Astrocyte (in vitro differentiated cells and primary cell): ENCODE results near the gene AUTS2. TPM values are rescaled to one million over a fixed set of nuclear protein-coding genes. Genes with fewer than 3 reads are reported as not detected.

Experiments
- DNase-seq: peaks from one replicate; pipeline ENCODE4 v3.0.0-alpha.2; 2010; ENCODE audit warnings: low read depth
- FAIRE-seq: peaks from 2 replicates; lab custom pipeline; 2011; peaks lifted over from hg19 to GRCh38; lab: Jason Lieb, UNC
- H2AFZ ChIP-seq: 2 replicates; pipeline ENCODE4 v1.6.0; 2012; ENCODE audit warnings: low read depth, low read length, inconsistent platforms
- H3K27ac ChIP-seq: 2 replicates; pipeline ENCODE4 v1.5.1; 2011; ENCODE audit warnings: low read depth, low read length, inconsistent platforms
- H3K27me3 ChIP-seq: 2 replicates; pipeline ENCODE4 v1.6.0; 2011; ENCODE audit warnings: low read length, inconsistent platforms; ENCODE audit not compliant: insufficient read depth
- H3K36me3 ChIP-seq: 2 replicates; pipeline ENCODE4 v1.5.1; 2011; ENCODE audit warnings: low read length, inconsistent platforms; ENCODE audit not compliant: insufficient read depth
- H3K4me1 ChIP-seq: 2 replicates; pipeline ENCODE4 v1.5.1; 2011; ENCODE audit warnings: low read length, inconsistent platforms; ENCODE audit not compliant: insufficient read depth
- H3K4me2 ChIP-seq: 2 replicates; pipeline ENCODE4 v1.6.0; 2012; ENCODE audit warnings: low read length, inconsistent platforms
- H3K4me3 ChIP-seq: 2 replicates; pipeline ENCODE4 v1.5.1; 2011; ENCODE audit warnings: low read depth, mild to moderate bottlenecking, low read length, inconsistent platforms; ENCODE audit not compliant: insufficient read depth
- H3K79me2 ChIP-seq: 2 replicates; pipeline ENCODE4 v1.6.0; 2012; ENCODE audit warnings: mild to moderate bottlenecking, low read length, inconsistent platforms; ENCODE audit not compliant: insufficient read depth
- H3K9ac ChIP-seq: 2 replicates; pipeline ENCODE4 v1.6.0; 2012; ENCODE audit warnings: mild to moderate bottlenecking, low read length, inconsistent platforms
- H3K9me3 ChIP-seq: 2 replicates; pipeline ENCODE4 v1.5.1; 2012; ENCODE audit warnings: low read depth, mild to moderate bottlenecking, low read length, inconsistent platforms; ENCODE audit not compliant: insufficient read depth
- H4K20me1 ChIP-seq: 2 replicates; pipeline ENCODE4 v1.6.0; 2012; ENCODE audit warnings: low read length, inconsistent platforms; ENCODE audit not compliant: insufficient read depth
- H3K27ac Mint-ChIP-seq: one replicate; pipeline ENCODE4 v1.8.0; 2021; ENCODE audit warnings: mild to moderate bottlenecking, mixed read lengths; ENCODE audit not compliant: unreplicated experiment
- H3K27me3 Mint-ChIP-seq: one replicate; pipeline ENCODE4 v1.8.0; 2021; ENCODE audit warnings: low read depth, mixed read lengths; ENCODE audit not compliant: unreplicated experiment
- H3K36me3 Mint-ChIP-seq: one replicate; pipeline ENCODE4 v1.8.0; 2021; ENCODE audit warnings: low read depth, mixed read lengths; ENCODE audit not compliant: unreplicated experiment
- H3K4me1 Mint-ChIP-seq: one replicate; pipeline ENCODE4 v1.8.0; 2021; ENCODE audit warnings: low read depth, mixed read lengths; ENCODE audit not compliant: unreplicated experiment
- H3K4me3 Mint-ChIP-seq: one replicate; pipeline ENCODE4 v1.8.0; 2021; ENCODE audit warnings: mild to moderate bottlenecking, moderate library complexity, mixed read lengths; ENCODE audit not compliant: unreplicated experiment
- H3K9me3 Mint-ChIP-seq: one replicate; pipeline ENCODE4 v1.8.0; 2021; ENCODE audit warnings: mild to moderate bottlenecking, mixed read lengths; ENCODE audit not compliant: unreplicated experiment
- EZH2 ChIP-seq: IDR thresholded peaks from 2 replicates; pipeline ENCODE4 v1.6.1; 2012; ENCODE audit warnings: mild to moderate bottlenecking, low read length, inconsistent platforms; ENCODE audit not compliant: insufficient read depth
- total RNA-seq: library from RNA; stranded (reverse); gene quantifications from 2 replicates; pipeline ENCODE4 v1.2.1, GENCODE V29; 2021
- TF ChIP-seq, protein P1 (sequence below): IDR thresholded peaks from 2 replicates; pipeline ENCODE4 v1.5.1; 2011; ENCODE audit warnings: low read depth, mild to moderate bottlenecking, inconsistent platforms, low read length, moderate library complexity; ENCODE audit not compliant: insufficient read depth

The AUTS2 gene
- total RNA-seq, 1 donor from 2014 or later: 73.2 TPM

DNA sequence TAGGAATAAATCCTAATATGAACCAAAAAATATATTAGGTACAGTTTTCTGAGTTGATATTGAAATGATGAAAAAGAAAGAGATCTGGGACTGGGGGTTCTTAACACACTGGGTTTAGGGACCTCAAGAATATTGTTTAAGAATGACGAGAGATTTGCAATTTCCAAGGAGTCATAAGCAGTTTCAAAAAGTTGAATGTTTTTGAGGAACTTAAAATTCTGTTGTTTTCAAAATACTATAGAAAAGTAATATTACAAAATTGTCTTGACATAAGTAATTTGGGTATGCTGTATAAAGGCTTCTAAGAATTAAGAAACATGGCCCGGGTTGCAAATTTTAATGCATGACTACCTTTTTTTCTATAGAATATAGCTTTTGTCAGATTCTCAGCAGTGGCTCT is 88.1 kb downstream of the AUTS2 start:
- Histone ChIP-seq H4K20me1 (peaks cover 19% of the 10 kb centered on the region), H3K9me3 (no peaks in the 10 kb centered on the region), H3K9ac (no peak overlapping the region), H3K36me3 (no peaks in the 10 kb centered on the region), H3K4me2 (no peak overlapping the region), H3K4me1 (no peaks in the 10 kb centered on the region), H3K27me3 (no peaks in the 10 kb centered on the region), H3K79me2 (peaks cover 6% of the 10 kb centered on the region), H3K27ac (no peak overlapping the region), H3K4me3 (no peak overlapping the region), H2AFZ (no peak overlapping the region)
- Mint-ChIP-seq H3K27ac (no peak overlapping the region), H3K27me3 (no peaks in the 10 kb centered on the region), H3K36me3 (no peaks in the 10 kb centered on the region), H3K4me3 (no peak overlapping the region), H3K9me3 (no peaks in the 10 kb centered on the region), H3K4me1 (peaks cover 22% of the 10 kb centered on the region)
- no peak for TF ChIP-seq EZH2
- TF ChIP-seq, protein P1, sequence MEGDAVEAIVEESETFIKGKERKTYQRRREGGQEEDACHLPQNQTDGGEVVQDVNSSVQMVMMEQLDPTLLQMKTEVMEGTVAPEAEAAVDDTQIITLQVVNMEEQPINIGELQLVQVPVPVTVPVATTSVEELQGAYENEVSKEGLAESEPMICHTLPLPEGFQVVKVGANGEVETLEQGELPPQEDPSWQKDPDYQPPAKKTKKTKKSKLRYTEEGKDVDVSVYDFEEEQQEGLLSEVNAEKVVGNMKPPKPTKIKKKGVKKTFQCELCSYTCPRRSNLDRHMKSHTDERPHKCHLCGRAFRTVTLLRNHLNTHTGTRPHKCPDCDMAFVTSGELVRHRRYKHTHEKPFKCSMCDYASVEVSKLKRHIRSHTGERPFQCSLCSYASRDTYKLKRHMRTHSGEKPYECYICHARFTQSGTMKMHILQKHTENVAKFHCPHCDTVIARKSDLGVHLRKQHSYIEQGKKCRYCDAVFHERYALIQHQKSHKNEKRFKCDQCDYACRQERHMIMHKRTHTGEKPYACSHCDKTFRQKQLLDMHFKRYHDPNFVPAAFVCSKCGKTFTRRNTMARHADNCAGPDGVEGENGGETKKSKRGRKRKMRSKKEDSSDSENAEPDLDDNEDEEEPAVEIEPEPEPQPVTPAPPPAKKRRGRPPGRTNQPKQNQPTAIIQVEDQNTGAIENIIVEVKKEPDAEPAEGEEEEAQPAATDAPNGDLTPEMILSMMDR: no peak
- FAIRE-seq (no peak), DNase-seq (no peak)

DNA sequence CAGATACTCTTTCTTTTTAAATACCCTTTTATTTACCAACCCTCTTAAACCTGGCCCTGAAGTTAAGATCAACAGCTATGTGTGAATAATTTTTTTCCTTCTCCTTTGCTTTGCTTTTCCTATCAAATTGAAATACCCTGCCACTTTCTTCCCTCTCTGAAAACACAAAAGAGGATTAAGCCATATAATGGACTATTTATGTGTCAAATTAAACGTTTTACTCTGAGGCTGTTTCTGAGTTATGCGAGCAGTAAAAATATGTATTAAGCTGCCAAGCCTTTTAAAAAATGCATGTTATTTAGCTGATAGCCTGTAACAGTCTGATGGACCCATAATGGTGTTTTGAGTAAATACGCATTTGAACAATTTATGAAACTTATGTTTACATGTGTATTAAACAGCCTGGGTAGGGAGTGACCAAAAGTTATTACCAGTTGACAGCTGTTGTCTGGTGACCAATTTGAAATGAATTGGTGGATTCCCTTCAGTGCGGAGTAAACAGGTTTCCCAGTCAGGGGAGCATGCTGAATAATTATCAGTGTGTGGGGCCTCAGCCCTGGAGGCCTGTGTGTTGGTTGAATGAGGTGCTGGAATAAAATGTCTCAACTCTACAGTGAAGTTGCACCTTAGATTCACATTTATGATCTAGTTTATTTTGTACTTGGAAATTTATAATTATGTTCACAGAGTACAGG is 89.6 kb downstream of the AUTS2 start:
- H3K79me2 ChIP-seq: peaks cover 4% of the 10 kb centered on the region
- no peak overlapping the region for H2AFZ ChIP-seq
- Mint-ChIP-seq H3K4me3 (no peak overlapping the region), H3K36me3 (no peaks in the 10 kb centered on the region), H3K27ac (no peak overlapping the region), H3K9me3 (no peaks in the 10 kb centered on the region), H3K4me1 (peaks cover 21% of the 10 kb centered on the region), H3K27me3 (no peaks in the 10 kb centered on the region)
- no peak overlapping the region for H3K9ac ChIP-seq
- H3K27ac ChIP-seq: no peak overlapping the region
- no peaks in the 10 kb centered on the region for H3K4me1 ChIP-seq
- no peaks in the 10 kb centered on the region for H3K27me3 ChIP-seq
- H4K20me1 ChIP-seq: peaks cover 20% of the 10 kb centered on the region
- no peak overlapping the region for H3K4me2 ChIP-seq
- H3K36me3 ChIP-seq: no peaks in the 10 kb centered on the region
- DNase-seq: no peak
- no peak for FAIRE-seq
- no peak overlapping the region for H3K4me3 ChIP-seq
- no peaks in the 10 kb centered on the region for H3K9me3 ChIP-seq
- TF ChIP-seq EZH2: no peak
- TF ChIP-seq, protein P1: no peak

DNA sequence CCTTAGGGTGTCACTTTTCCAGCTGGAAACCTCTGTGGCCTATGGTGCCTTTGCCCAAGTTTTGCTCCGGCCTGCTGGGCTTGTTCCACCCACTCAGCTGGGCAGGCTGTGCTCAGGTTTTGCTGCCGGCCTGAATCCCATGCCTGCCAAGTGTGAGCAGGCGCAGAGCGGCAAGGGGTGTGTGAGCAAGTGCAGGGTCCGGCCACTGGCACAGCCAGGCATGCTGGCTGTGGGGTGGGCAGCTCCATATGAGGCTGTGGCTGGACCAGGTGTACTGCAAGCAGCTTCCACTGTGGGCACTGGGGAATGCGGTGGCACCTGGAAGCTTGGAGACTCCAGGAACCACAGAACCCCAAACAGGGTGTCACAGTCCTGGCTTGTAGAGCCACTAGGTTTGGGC is 92.1 kb downstream of the AUTS2 start:
- no peak for FAIRE-seq
- Histone ChIP-seq H3K9me3 (no peaks in the 10 kb centered on the region), H3K4me3 (no peak overlapping the region), H4K20me1 (peaks cover 32% of the 10 kb centered on the region), H3K79me2 (peaks cover 4% of the 10 kb centered on the region), H3K27ac (no peak overlapping the region), H3K4me1 (no peaks in the 10 kb centered on the region), H2AFZ (no peak overlapping the region), H3K27me3 (no peaks in the 10 kb centered on the region), H3K9ac (no peak overlapping the region), H3K36me3 (no peaks in the 10 kb centered on the region), H3K4me2 (no peak overlapping the region)
- TF ChIP-seq, protein P1: no peak
- no peak for TF ChIP-seq EZH2
- DNase-seq: no peak
- Mint-ChIP-seq H3K9me3 (no peaks in the 10 kb centered on the region), H3K4me1 (peaks cover 16% of the 10 kb centered on the region), H3K27ac (no peak overlapping the region), H3K36me3 (no peaks in the 10 kb centered on the region), H3K4me3 (no peak overlapping the region), H3K27me3 (no peaks in the 10 kb centered on the region)
